Activated CD4-positive, alpha-beta T cell treated with anti-CD3 and anti-CD28 coated beads, Interleukin-10, Interleukin-2, amounts not matched to agents 100 ng/mL and 50 ng/mL, durations not matched to agents 16 hours and 8 hours (primary cell): ENCODE measurements around the gene DOK7.
"Not testable (repeated sequence)": the region's sequence is repeated elsewhere in the genome, so short reads cannot be mapped to it uniquely, and the experiment has no call there.

Source experiments
- DNase-seq: peaks from one replicate; pipeline ENCODE4 v3.0.0-alpha.2; 2020

DOK7 gene

GRCh38 chr4:3524349-3524748, 61.2 kb downstream of the DOK7 start:
- DNase-seq: no peak

GRCh38 chr4:3524920-3525319, 61.8 kb downstream of the DOK7 start:
- no peak for DNase-seq

GRCh38 chr4:3525532-3526430, 62.7 kb downstream of the DOK7 start:
- no peak for DNase-seq

- DNase-seq: no peak
Measured at GRCh38 chr4:3526456-3526855, 63.4 kb downstream of the DOK7 start.

GRCh38 chr4:3527101-3527913, 64.2 kb downstream of the DOK7 start:
- DNase-seq: no peak

- no peak for DNase-seq
Measured at GRCh38 chr4:3527914-3528876, 65.1 kb downstream of the DOK7 start.

- no peak for DNase-seq
Measured at GRCh38 chr4:3529363-3529762, 66.3 kb downstream of the DOK7 start.

- DNase-seq: no peak
Measured at GRCh38 chr4:3530051-3530450, 66.9 kb downstream of the DOK7 start.

GRCh38 chr4:3530663-3531254, 67.7 kb downstream of the DOK7 start:
- DNase-seq: no peak

- DNase-seq: no peak
Measured at GRCh38 chr4:3531318-3531878, 68.3 kb downstream of the DOK7 start.

GRCh38 chr4:3531879-3532750, 69.0 kb downstream of the DOK7 start, which contains the start of gene LRPAP1:
LRPAP1 (minus strand) TSS chr4:3532422; CDS start chr4:3532412, 10 bp downstream.
- DNase-seq: peak; percentile 93

GRCh38 chr4:3532751-3533422, 69.8 kb downstream of the DOK7 start:
- DNase-seq: no peak

GRCh38 chr4:3533423-3533820, 70.3 kb downstream of the DOK7 start:
- DNase-seq: no peak

GRCh38 chr4:3535812-3536211, 72.7 kb downstream of the DOK7 start:
- DNase-seq: not testable (repeated sequence)

- DNase-seq: not testable (repeated sequence)
Measured at GRCh38 chr4:3538906-3539305, 75.8 kb downstream of the DOK7 start.

GRCh38 chr4:3543415-3543814, 80.3 kb downstream of the DOK7 start:
- not testable (repeated sequence) for DNase-seq
